A673 (cell line): ENCODE data around the gene GPRC5D.

Experiments used
- EZH2 ChIP-seq: fragments of 200-600 bp; sonication (generic); IDR thresholded peaks from 2 replicates; pipeline ENCODE4 v1.6.1; 2017; ENCODE audit warnings: borderline replicate concordance, low read depth, mild to moderate bottlenecking, mixed read lengths, antibody characterized with exemption, low read length; ENCODE audit not compliant: poor library complexity, severe bottlenecking
- TF ChIP-seq, protein P1 (sequence below): fragments of 300-800, 200-600 bp; sonication (generic); conservative IDR thresholded peaks from 2 replicates; pipeline ENCODE4 v1.5.1; 2017; ENCODE audit warnings: low read depth, mild to moderate bottlenecking, antibody characterized with exemption, low read length, moderate library complexity, mixed read lengths

- TF ChIP-seq, protein P1, sequence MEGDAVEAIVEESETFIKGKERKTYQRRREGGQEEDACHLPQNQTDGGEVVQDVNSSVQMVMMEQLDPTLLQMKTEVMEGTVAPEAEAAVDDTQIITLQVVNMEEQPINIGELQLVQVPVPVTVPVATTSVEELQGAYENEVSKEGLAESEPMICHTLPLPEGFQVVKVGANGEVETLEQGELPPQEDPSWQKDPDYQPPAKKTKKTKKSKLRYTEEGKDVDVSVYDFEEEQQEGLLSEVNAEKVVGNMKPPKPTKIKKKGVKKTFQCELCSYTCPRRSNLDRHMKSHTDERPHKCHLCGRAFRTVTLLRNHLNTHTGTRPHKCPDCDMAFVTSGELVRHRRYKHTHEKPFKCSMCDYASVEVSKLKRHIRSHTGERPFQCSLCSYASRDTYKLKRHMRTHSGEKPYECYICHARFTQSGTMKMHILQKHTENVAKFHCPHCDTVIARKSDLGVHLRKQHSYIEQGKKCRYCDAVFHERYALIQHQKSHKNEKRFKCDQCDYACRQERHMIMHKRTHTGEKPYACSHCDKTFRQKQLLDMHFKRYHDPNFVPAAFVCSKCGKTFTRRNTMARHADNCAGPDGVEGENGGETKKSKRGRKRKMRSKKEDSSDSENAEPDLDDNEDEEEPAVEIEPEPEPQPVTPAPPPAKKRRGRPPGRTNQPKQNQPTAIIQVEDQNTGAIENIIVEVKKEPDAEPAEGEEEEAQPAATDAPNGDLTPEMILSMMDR: peak; percentile 29; the same call in 1 of the 2 replicates
- no peak for TF ChIP-seq EZH2
Measured at GRCh38 chr12:12986775-12987331, 34.9 kb upstream of the GPRC5D start.
